GM12878 (cell line): ENCODE data around the gene DCAF11. TPM values are rescaled to one million over a fixed set of nuclear protein-coding genes. Genes with fewer than 3 reads are reported as not detected.

Experiments
- ATAC-seq: fragments of 200-7000 bp; cut with Tn5 transposase; 3 replicates; pipeline ENCODE4 v1.9.1; 2020; ENCODE audit warnings: mild to moderate bottlenecking, moderate library complexity
- BruUV-seq: library from RNA; stranded (reverse); fragments of 400-500 nt; replicated peaks from 2 replicates; lab custom pipeline; 2021; lab: Mats Ljungman, UMichigan
- CTCF ChIA-PET: fragments of 300-600 bp; sonication (Branson Sonifier 250); formaldehyde crosslinking; extraction: SDS; loops from one replicate; lab custom pipeline; 2021; ENCODE audit warnings: inconsistent platforms; lab: Yijun Ruan, JAX
- POLR2A ChIA-PET: fragments of 350-600 bp; formaldehyde crosslinking; extraction: SDS; loops from one replicate; lab custom pipeline; 2021; ENCODE audit warnings: inconsistent platforms; lab: Charles Lee
- RAD21 ChIA-PET: fragments of 300-600 bp; sonication (Branson Sonifier 250); formaldehyde crosslinking; loops from one replicate; lab custom pipeline; 2023; ENCODE audit warnings: antibody characterized with exemption; ENCODE audit not compliant: unreplicated experiment; lab: Charles Lee
- SMC1A ChIA-PET: fragments of 300-600 bp; sonication (Branson Sonifier 250); formaldehyde crosslinking; loops from one replicate; lab custom pipeline; 2023; ENCODE audit not compliant: unreplicated experiment, uncharacterized antibody; lab: Charles Lee
- DNase-seq: peaks from one replicate; pipeline ENCODE4 v3.0.0-alpha.2; 2011; ENCODE audit warnings: low read depth, low spot score
- FAIRE-seq: peaks from 3 replicates; lab custom pipeline; 2011; peaks lifted over from hg19 to GRCh38; lab: Jason Lieb, UNC
- H2AFZ ChIP-seq: 2 replicates; pipeline ENCODE4 v1.6.0; 2011; ENCODE audit warnings: low read depth, low read length, control low read depth; ENCODE audit not compliant: control insufficient read depth
- H3K27ac ChIP-seq: 2 replicates; pipeline ENCODE4 v1.5.1; 2011; ENCODE audit warnings: control low read depth; ENCODE audit not compliant: control insufficient read depth, insufficient read depth
- H3K27me3 ChIP-seq, 2 experiments: replicated peaks in 1 of 2; 2 replicates each; pipeline versions ENCODE4 v1.6.0 to v1.6.1; 2011; ENCODE audit warnings: low read length in 1 of 2; ENCODE audit not compliant: control insufficient read depth in 2 of 2, insufficient read depth in 2 of 2
- H3K36me3 ChIP-seq, 2 experiments: 2 replicates each; pipeline ENCODE4 v1.5.1; 2011; ENCODE audit warnings: low read length in 1 of 2; ENCODE audit not compliant: control insufficient read depth in 2 of 2, insufficient read depth in 2 of 2
- H3K4me1 ChIP-seq: 2 replicates; pipeline ENCODE4 v1.6.1; 2011; ENCODE audit warnings: mild to moderate bottlenecking, low read length, moderate library complexity, mixed read lengths; ENCODE audit not compliant: control insufficient read depth, insufficient read depth
- H3K4me2 ChIP-seq: 2 replicates; pipeline ENCODE4 v1.6.0; 2011; ENCODE audit warnings: control low read depth; ENCODE audit not compliant: control insufficient read depth, insufficient read depth
- H3K4me3 ChIP-seq: fragments of 200-600 bp; sonication (generic); 2 replicates; pipeline ENCODE4 v1.5.1; 2016
- H3K79me2 ChIP-seq: 2 replicates; pipeline ENCODE4 v1.6.0; 2011; ENCODE audit warnings: low read length; ENCODE audit not compliant: control insufficient read depth, insufficient read depth
- H3K9ac ChIP-seq: 2 replicates; pipeline ENCODE4 v1.8.0; 2011; ENCODE audit warnings: low read length, control low read depth, mixed read lengths; ENCODE audit not compliant: control insufficient read depth, insufficient read depth
- H3K9me3 ChIP-seq: replicated peaks from 3 replicates; pipeline ENCODE4 v1.5.1; 2011; ENCODE audit warnings: mild to moderate bottlenecking, low read length; ENCODE audit not compliant: control insufficient read depth, insufficient read depth
- H4K20me1 ChIP-seq: 2 replicates; pipeline ENCODE4 v1.6.0; 2011; ENCODE audit not compliant: control insufficient read depth, insufficient read depth
- BCL11A ChIP-seq: IDR thresholded peaks from 2 replicates; pipeline ENCODE4 v1.6.1; 2011; ENCODE audit warnings: low read depth, low read length
- CEBPB ChIP-seq, 2 experiments: fragments of 150-350 bp in 1 of 2; IDR thresholded peaks; 2 replicates each; pipeline ENCODE4 v1.6.1; 2012 to 2014; ENCODE audit warnings: low read depth in 2 of 2, low read length in 2 of 2, borderline replicate concordance in 1 of 2, inconsistent platforms in 1 of 2
- CHD2 ChIP-seq: IDR thresholded peaks from 2 replicates; pipeline ENCODE4 v1.6.1; 2011; ENCODE audit warnings: low read depth, low read length, improper control_type of control experiment, borderline replicate concordance
- NFYB ChIP-seq: IDR thresholded peaks from 2 replicates; pipeline ENCODE4 v1.6.1; 2011; ENCODE audit warnings: low read depth, mild to moderate bottlenecking, low read length, improper control_type of control experiment, moderate library complexity; ENCODE audit not compliant: insufficient read depth
- PAX5 ChIP-seq: IDR thresholded peaks from 2 replicates; pipeline ENCODE4 v1.6.1; 2011; ENCODE audit warnings: low read depth, low read length, borderline replicate concordance
- STAT1 ChIP-seq: fragments of 450-650 bp; conservative IDR thresholded peaks from 2 replicates; pipeline ENCODE4 v1.6.1; 2014; ENCODE audit warnings: antibody characterized with exemption, mild to moderate bottlenecking
- whole genome bisulfite sequencing: methylation state at CpG from one replicate; pipeline ENCODE4 v1.1.6; 2016; ENCODE audit warnings: low lambda C conversion rate; ENCODE audit not compliant: insufficient replicate concordance, insufficient coverage; ENCODE audit errors: missing lambda C conversion rate; 5-methylcytosine and 5-hydroxymethylcytosine counted together
- in situ Hi-C: fragments of 300-500 bp; cut with MboI; formaldehyde crosslinking; loops from 9 replicates; pipeline ENCODE4 v1.14.3; 2018; ENCODE audit warnings: mixed read lengths
- intact Hi-C: fragments of 100-400 bp; cut with micrococcal nuclease; formaldehyde crosslinking; loops from one replicate; pipeline ENCODE4 v1.14.2; 2022; ENCODE audit not compliant: unreplicated experiment
- polyA plus RNA-seq, 11 experiments: library from polyadenylated mRNA; depleted of rRNA in 4 of 11; unstranded in 6 of 11; stranded (reverse) in 5 of 11; fragments of >200 nt; fragmentation: Nextera tagmentation in 4 of 11; fragmentation: Illumina TruSeq in 1 of 11; extraction: Ambion mirVana in 4 of 11; extraction: Trizol in 1 of 11; gene quantifications; 1 replicate in 1 of 11; 2 replicates in 10 of 11; pipeline versions ENCODE4 v1.2.1 to v1.2.3, GENCODE V29; 2011 to 2016; ENCODE audit warnings: inconsistent platforms in 2 of 11, missing spikeins in 2 of 11, low read depth in 1 of 11
- total RNA-seq, 4 experiments: library from RNA; depleted of rRNA in 3 of 4; stranded (reverse); fragments of >200 nt in 3 of 4; fragmentation: Illumina TruSeq in 1 of 4; extraction: Trizol in 1 of 4; gene quantifications; 2 replicates each; pipeline versions ENCODE4 v1.2.1 to v1.2.3, GENCODE V29; 2013 to 2021

DCAF11 gene
- total and polyA plus RNA-seq, 10 of the 15 experiments (the other 5 are each of a cell fraction or from before 2014, with no cell fraction given), result 13.4 to 91.2 (median 68.7) TPM

DNA sequence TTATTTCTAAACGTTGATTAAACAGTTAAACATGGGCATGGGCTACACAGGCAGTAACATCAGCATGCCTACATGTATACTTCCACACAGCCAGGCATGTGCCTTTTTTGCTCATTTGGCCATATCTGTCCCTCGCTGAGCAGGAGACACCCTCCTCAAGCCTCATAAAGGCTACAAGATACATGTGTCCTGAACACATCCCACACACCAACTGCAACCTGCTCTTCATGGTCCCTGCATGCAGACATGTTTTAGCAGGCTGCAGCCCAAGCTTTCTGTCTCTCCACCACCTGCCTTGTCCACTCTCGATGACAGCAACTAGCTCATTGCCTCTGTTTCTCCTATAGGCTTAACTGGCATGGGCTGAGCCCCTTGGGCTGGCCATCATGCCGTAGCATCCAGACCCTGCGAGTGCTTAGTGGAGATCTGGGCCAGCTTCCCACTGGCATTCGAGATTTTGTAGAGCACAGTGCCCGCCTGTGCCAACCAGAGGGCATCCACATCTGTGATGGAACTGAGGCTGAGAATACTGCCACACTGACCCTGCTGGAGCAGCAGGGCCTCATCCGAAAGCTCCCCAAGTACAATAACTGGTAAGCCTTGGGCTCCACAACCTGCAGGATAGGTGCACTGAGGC, 17.9 kb upstream of the DCAF11 start:
- no peaks in the 10 kb centered on the region for H3K9me3 ChIP-seq
- FAIRE-seq, result no peak
- H3K36me3 ChIP-seq, result peaks cover 4 to 14% of the 10 kb centered on the region in 2 experiments; a peak in 3 of 4 replicates
- intact Hi-C loops, result no loop called here
- POLR2A ChIA-PET, result interaction anchor here (0.5 to 6.8 kb wide), 10 partner anchors 12 to 543 kb away, joined by 3 to 90 read pairs (median 5); partner anchors contain the start of genes DCAF11, FITM1, NRL and PSME2
- TF ChIP-seq NFYB (no peak), STAT1 (no peak), PAX5 (no peak), BCL11A (no peak), CHD2 (no peak), CEBPB (IDR thresholded peaks at IDR 0.05; ENCODE audit: borderline replicate concordance in 1 of 2, low read depth in 2 of 2, low read length in 2 of 2) (no peak)
- H4K20me1 ChIP-seq, result no peaks in the 10 kb centered on the region
- 0 out of 2 replicates have a peak, but pooled peaks cover 3% of the 10 kb centered on the region for H3K4me1 ChIP-seq
- RAD21 ChIA-PET, result interaction anchor here (1.5 to 9.1 kb wide), 8 partner anchors 11 to 138 kb away, joined by 3 to 153 read pairs (median 24); partner anchors contain the start of genes DCAF11, IRF9, NRL and PSME1
- 85% methylated on average over 8 of the region's 8 CpGs for WGBS
- CTCF ChIA-PET, result interaction anchor here (0.7 to 11.2 kb wide), 5 partner anchors 9 to 335 kb away, joined by 3 to 294 read pairs (median 55); partner anchors contain the start of gene IRF9
- SMC1A ChIA-PET, result interaction anchor here (1.8 to 9.2 kb wide), 6 partner anchors 10 to 64 kb away, joined by 4 to 195 read pairs (median 24); partner anchors contain the start of genes DCAF11, IRF9, NRL and PSME2
- H3K4me2 ChIP-seq, result no peak overlapping the region
- H3K4me3 ChIP-seq, result no peak overlapping the region
- no peak overlapping the region for H2AFZ ChIP-seq
- in situ Hi-C loops, result no loop called here
- no peak for DNase-seq
- BruUV-seq, result no TSS peak
- no peak for ATAC-seq
- no peaks in the 10 kb centered on the region for H3K27me3 ChIP-seq
- no peak overlapping the region for H3K9ac ChIP-seq
- no peak overlapping the region for H3K27ac ChIP-seq
- peaks cover 24% of the 10 kb centered on the region for H3K79me2 ChIP-seq
